Neutrophil (primary cell): Measurements from ENCODE around the gene ZNF511.

Source experiments
- H3K27ac ChIP-seq: fragments of 200-600 bp; sonication (generic); 2 replicates; pipeline ENCODE4 v1.5.1; 2016; ENCODE audit warnings: mild to moderate bottlenecking, moderate library complexity
- H3K27me3 ChIP-seq: fragments of 200-600 bp; sonication (generic); 2 replicates; pipeline ENCODE4 v1.6.0; 2016; ENCODE audit warnings: mild to moderate bottlenecking
- H3K36me3 ChIP-seq: fragments of 200-600 bp; sonication (generic); 2 replicates; pipeline ENCODE4 v1.5.1; 2017
- H3K4me1 ChIP-seq, 2 experiments: fragments of 200-600 bp in 1 of 2; sonication (generic) in 1 of 2; 1 replicate in 1 of 2; 2 replicates in 1 of 2; pipeline versions ENCODE4 v1.5.1 to v1.6.1; 2013 to 2016; ENCODE audit warnings: low read depth in 1 of 2, low read length in 1 of 2, mild to moderate bottlenecking in 1 of 2, moderate library complexity in 1 of 2; ENCODE audit not compliant: control insufficient read depth in 1 of 2, insufficient read depth in 1 of 2
- H3K4me3 ChIP-seq, 2 experiments: fragments of 200-600 bp in 1 of 2; sonication (generic) in 1 of 2; 1 replicate in 1 of 2; 2 replicates in 1 of 2; pipeline ENCODE4 v1.5.1; 2013 to 2016; ENCODE audit warnings: low read depth in 1 of 2, low read length in 1 of 2, mild to moderate bottlenecking in 1 of 2, moderate library complexity in 1 of 2
- H3K9me3 ChIP-seq: fragments of 200-600 bp; sonication (generic); 2 replicates; pipeline ENCODE4 v1.5.1; 2016
- TF ChIP-seq, protein P1 (sequence below): fragments of 200-600 bp; sonication (generic); IDR thresholded peaks from 2 replicates; pipeline ENCODE4 v1.5.1; 2016; ENCODE audit warnings: antibody characterized with exemption

ZNF511 gene

GRCh38 chr10:133283931-133284330 is 24.8 kb upstream of the ZNF511 start:
- H3K36me3 ChIP-seq, result peaks cover 74% of the 10 kb centered on the region
- TF ChIP-seq, protein P1, sequence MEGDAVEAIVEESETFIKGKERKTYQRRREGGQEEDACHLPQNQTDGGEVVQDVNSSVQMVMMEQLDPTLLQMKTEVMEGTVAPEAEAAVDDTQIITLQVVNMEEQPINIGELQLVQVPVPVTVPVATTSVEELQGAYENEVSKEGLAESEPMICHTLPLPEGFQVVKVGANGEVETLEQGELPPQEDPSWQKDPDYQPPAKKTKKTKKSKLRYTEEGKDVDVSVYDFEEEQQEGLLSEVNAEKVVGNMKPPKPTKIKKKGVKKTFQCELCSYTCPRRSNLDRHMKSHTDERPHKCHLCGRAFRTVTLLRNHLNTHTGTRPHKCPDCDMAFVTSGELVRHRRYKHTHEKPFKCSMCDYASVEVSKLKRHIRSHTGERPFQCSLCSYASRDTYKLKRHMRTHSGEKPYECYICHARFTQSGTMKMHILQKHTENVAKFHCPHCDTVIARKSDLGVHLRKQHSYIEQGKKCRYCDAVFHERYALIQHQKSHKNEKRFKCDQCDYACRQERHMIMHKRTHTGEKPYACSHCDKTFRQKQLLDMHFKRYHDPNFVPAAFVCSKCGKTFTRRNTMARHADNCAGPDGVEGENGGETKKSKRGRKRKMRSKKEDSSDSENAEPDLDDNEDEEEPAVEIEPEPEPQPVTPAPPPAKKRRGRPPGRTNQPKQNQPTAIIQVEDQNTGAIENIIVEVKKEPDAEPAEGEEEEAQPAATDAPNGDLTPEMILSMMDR, result no peak

DNA sequence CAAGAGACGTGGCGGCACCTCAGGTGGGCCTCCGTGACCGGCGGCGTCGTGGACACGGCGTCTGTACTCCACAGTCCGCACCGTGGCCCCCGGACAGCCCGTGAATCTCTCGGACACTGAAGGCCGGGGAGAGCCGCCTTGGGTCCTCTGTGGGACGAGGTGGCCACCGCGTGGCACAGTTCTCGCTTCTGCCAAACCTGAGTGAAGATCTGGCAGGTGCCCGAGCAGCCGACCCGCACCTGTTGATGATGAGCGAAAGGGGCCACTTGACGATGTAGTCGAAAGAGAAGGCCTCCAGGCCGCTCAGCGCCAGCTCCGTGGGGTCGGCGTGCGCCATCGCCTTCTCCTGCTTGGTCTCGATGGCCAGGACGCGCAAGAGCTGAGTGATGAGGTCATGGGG is 23.5 kb upstream of the ZNF511 start:
- peaks cover 86% of the 10 kb centered on the region for H3K36me3 ChIP-seq
- no peaks in the 10 kb centered on the region for H3K27me3 ChIP-seq
- H3K4me3 ChIP-seq, result no peak overlapping the region
- H3K9me3 ChIP-seq, result no peaks in the 10 kb centered on the region
- H3K27ac ChIP-seq, result no peak overlapping the region
- TF ChIP-seq, protein P1, result no peak
- H3K4me1 ChIP-seq, result peaks cover 10 to 11% of the 10 kb centered on the region in 2 experiments

More at GRCh38 chr10:133283931-133284330, 24.8 kb upstream of the ZNF511 start:
- Histone ChIP-seq H3K4me1 (peaks cover 22 to 24% of the 10 kb centered on the region in 2 experiments), H3K9me3 (no peaks in the 10 kb centered on the region), H3K27ac (no peak overlapping the region), H3K27me3 (no peaks in the 10 kb centered on the region), H3K4me3 (no peak overlapping the region)

DNA sequence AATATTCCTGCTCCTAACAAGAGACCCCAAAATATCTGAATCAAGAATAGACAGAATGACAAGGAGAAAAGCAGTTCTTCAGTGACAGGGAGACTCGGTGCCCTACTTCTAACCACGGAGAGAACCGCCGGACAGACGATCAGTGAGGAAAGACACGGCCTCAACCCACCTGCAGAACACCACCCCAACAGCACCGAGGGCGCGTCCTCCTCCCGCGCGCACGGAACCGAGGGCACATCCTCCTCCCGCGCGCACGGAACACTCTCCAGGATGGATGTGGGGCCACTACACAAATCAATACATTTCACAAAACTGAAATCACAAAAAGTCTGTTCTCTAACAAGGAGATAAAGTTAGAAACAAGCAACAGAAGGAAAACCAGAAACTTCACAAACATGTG is 22.3 kb upstream of the ZNF511 start:
- TF ChIP-seq, protein P1, result no peak
- Histone ChIP-seq H3K27ac (no peak overlapping the region), H3K4me1 (no peaks in the 10 kb centered on the region), H3K36me3 (peaks cover 91% of the 10 kb centered on the region), H3K4me3 (no peak overlapping the region), H3K27me3 (no peaks in the 10 kb centered on the region), H3K9me3 (no peaks in the 10 kb centered on the region)

DNA sequence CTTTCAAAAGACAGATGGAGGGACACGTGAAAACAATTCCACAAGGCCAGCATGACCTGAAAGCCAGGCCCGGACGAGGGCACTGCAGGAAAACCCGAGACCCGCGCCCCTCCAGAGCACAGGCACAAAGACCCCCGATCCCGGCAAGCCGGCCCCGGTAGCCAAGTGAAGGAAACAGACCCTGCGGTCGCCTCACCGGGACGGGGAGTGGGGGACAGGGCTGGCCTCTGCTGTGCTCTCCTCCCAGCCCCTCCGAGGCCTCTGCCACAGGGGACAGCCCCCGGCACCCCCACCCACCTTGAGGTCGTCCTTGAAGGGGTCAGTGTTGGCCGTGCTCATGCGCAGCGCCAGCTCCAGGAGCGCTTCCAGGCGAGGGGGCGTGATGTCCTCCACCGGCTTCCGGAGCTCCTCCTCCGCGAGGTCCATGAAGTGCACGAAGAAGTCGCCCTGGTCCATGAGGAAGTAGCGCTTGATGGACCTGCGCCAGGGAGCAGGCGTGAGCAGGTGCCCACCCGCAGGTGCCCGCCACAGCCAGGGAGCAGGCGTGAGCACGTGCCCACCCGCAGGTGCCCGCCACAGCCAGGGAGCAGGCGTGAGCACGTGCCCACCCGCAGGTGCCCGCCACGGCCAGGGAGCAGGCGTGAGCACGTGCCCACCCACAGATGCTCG is 20.7 kb upstream of the ZNF511 start:
- no peak overlapping the region for H3K4me3 ChIP-seq

DNA sequence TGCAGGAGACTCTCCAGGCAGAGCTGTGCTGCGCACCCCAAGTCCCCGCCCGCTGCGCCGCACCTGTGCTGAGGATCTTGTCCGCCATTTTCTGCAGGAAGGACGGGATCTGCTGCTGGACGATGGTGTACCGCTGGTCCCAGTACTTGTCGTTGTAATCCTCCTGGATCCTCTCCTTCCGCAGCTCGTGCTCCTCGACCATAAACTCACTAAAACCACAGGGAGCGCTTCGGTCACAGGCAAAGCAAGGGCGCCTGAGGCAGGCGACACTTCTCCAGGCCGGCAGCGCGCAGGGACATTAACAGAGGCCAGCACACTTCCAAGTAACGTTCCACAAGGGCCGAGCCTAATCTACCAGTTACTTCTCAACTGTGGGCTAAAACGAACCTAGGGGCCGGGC is 19.0 kb upstream of the ZNF511 start:
- H3K4me3 ChIP-seq, result no peak overlapping the region
- H3K27ac ChIP-seq, result no peak overlapping the region
- H3K36me3 ChIP-seq, result peaks cover 83% of the 10 kb centered on the region
- TF ChIP-seq, protein P1, result no peak
- H3K27me3 ChIP-seq, result no peaks in the 10 kb centered on the region
- H3K4me1 ChIP-seq, result no peaks in the 10 kb centered on the region
- H3K9me3 ChIP-seq, result no peaks in the 10 kb centered on the region

More for the DNA sequence above, 20.7 kb upstream of the ZNF511 start:
- peaks cover 83% of the 10 kb centered on the region for H3K36me3 ChIP-seq
- no peaks in the 10 kb centered on the region for H3K27me3 ChIP-seq
- H3K4me1 ChIP-seq, result no peaks in the 10 kb centered on the region
- no peaks in the 10 kb centered on the region for H3K9me3 ChIP-seq
- TF ChIP-seq, protein P1, result no peak
- no peak overlapping the region for H3K27ac ChIP-seq
